ENCODE results near the gene NRM. TPM values are rescaled to one million over a fixed set of nuclear protein-coding genes. Genes with fewer than 3 reads are reported as not detected.

Gene NRM
- total and polyA plus RNA-seq, 2 of the 13 experiments (the other 11 are each of a cell fraction or from before 2014, with no cell fraction given), result 12.5 to 16.0 TPM

DNA sequence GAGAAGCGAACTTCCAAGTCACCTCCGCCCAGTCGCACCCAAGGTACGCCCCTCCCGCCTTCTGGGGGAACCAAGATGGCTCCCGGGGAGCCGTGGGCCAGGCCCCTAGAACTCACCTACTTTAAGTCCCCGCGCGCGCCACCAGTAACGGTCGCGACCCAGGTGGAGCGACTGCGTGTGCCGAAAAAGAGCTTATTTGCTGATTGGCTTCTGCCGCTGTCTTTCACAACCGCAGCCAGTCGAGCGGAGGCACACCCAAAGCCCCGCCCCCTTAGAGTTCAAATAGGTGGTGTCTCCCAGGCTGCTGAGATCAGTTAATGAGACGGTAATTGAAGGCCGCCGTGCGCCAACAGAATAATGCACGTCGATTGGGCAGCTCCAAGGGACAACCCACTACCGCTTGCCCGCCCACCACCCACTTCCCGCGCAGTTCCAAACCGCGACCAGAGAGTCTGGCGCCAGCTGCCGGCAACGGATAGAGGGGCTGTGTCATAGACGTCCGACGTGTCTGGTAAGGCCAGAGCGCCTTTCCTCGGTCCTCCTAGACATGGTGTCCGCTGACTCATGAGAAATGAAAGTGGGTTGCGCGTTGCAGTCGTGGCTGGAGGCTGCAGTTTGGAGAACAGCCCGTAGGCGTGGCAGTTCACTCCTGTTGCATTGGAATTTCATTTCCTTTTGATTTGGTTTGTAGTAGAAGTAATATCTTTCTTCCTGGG lies 26.5 kb upstream of the NRM start, which contains the start of gene MDC1 (continued):
- peak; percentile 72; the same call in 1 of the 2 replicates for TF ChIP-seq ZIK1 (CRISPR knock-in tag; IDR thresholded peaks at IDR 0.05; ENCODE audit: borderline replicate concordance, low read depth)
- TF ChIP-seq RBM22 (optimal IDR thresholded peaks at IDR 0.05; ENCODE audit: low read length), result peak; percentile 65
- TF ChIP-seq NFKB2 (CRISPR knock-in tag; IDR thresholded peaks at IDR 0.05; ENCODE audit: borderline replicate concordance), result peak; percentile 88
- TF ChIP-seq SOX5 (CRISPR knock-in tag; IDR thresholded peaks at IDR 0.05; ENCODE audit: borderline replicate concordance), result peak; percentile 88
- TF ChIP-seq DPF2 (CRISPR knock-in tag; IDR thresholded peaks at IDR 0.05; ENCODE audit: borderline replicate concordance, low read depth), result 0 out of 2 replicates have a peak, but pooled peaks have one; percentile 29
- TF ChIP-seq FIP1L1 (IDR thresholded peaks at IDR 0.05; ENCODE audit: borderline replicate concordance, insufficient read depth, low read depth, low read length), result peak; percentile 84; the same call in 1 of the 2 replicates
- TF ChIP-seq, protein P1, sequence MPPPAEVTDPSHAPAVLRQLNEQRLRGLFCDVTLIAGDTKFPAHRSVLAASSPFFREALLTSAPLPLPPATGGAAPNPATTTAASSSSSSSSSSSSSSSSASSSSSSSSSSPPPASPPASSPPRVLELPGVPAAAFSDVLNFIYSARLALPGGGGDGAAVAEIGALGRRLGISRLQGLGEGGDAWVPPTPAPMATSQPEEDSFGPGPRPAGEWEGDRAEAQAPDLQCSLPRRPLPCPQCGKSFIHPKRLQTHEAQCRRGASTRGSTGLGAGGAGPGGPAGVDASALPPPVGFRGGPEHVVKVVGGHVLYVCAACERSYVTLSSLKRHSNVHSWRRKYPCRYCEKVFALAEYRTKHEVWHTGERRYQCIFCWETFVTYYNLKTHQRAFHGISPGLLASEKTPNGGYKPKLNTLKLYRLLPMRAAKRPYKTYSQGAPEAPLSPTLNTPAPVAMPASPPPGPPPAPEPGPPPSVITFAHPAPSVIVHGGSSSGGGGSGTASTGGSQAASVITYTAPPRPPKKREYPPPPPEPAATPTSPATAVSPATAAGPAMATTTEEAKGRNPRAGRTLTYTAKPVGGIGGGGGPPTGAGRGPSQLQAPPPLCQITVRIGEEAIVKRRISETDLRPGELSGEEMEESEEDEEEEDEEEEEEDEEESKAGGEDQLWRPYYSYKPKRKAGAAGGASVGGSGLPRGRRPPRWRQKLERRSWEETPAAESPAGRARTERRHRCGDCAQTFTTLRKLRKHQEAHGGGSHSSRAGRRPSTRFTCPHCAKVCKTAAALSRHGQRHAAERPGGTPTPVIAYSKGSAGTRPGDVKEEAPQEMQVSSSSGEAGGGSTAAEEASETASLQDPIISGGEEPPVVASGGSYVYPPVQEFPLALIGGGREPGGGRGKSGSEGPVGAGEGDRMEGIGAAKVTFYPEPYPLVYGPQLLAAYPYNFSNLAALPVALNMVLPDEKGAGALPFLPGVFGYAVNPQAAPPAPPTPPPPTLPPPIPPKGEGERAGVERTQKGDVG (CRISPR knock-in tag; IDR thresholded peaks at IDR 0.05; ENCODE audit: borderline replicate concordance), result peak; percentile 85; the same call in 1 of the 2 replicates
- TF ChIP-seq SRSF1 (optimal IDR thresholded peaks at IDR 0.05; ENCODE audit: low read depth, low read length), result no peak
- peak; percentile 71; the same call in 1 of the 2 replicates for TF ChIP-seq GLI4 (CRISPR knock-in tag; IDR thresholded peaks at IDR 0.05; ENCODE audit: borderline replicate concordance)
- TF ChIP-seq, protein P2, sequence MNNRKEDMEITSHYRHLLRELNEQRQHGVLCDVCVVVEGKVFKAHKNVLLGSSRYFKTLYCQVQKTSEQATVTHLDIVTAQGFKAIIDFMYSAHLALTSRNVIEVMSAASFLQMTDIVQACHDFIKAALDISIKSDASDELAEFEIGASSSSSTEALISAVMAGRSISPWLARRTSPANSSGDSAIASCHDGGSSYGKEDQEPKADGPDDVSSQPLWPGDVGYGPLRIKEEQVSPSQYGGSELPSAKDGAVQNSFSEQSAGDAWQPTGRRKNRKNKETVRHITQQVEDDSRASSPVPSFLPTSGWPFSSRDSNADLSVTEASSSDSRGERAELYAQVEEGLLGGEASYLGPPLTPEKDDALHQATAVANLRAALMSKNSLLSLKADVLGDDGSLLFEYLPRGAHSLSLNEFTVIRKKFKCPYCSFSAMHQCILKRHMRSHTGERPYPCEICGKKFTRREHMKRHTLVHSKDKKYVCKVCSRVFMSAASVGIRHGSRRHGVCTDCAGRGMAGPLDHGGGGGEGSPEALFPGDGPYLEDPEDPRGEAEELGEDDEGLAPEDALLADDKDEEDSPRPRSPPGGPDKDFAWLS (CRISPR knock-in tag; IDR thresholded peaks at IDR 0.05; ENCODE audit: borderline replicate concordance), result no peak; the same call in 1 of the 2 replicates
- TF ChIP-seq ZNF225 (CRISPR knock-in tag; IDR thresholded peaks at IDR 0.05), result peak; percentile 87
- no peak for TF ChIP-seq ZBTB7A (CRISPR knock-in tag; IDR thresholded peaks at IDR 0.05)
- no peak for TF ChIP-seq ZNF326 (CRISPR knock-in tag; IDR thresholded peaks at IDR 0.05; ENCODE audit: borderline replicate concordance)
- peak; percentile 97 for TF ChIP-seq TAF1 (CRISPR knock-in tag; IDR thresholded peaks at IDR 0.05)
- TF ChIP-seq HOXA7 (CRISPR knock-in tag; IDR thresholded peaks at IDR 0.05), result no peak
- peak; percentile 80 for TF ChIP-seq FOXA3 (CRISPR knock-in tag; IDR thresholded peaks at IDR 0.05)
- TF ChIP-seq, protein P3, sequence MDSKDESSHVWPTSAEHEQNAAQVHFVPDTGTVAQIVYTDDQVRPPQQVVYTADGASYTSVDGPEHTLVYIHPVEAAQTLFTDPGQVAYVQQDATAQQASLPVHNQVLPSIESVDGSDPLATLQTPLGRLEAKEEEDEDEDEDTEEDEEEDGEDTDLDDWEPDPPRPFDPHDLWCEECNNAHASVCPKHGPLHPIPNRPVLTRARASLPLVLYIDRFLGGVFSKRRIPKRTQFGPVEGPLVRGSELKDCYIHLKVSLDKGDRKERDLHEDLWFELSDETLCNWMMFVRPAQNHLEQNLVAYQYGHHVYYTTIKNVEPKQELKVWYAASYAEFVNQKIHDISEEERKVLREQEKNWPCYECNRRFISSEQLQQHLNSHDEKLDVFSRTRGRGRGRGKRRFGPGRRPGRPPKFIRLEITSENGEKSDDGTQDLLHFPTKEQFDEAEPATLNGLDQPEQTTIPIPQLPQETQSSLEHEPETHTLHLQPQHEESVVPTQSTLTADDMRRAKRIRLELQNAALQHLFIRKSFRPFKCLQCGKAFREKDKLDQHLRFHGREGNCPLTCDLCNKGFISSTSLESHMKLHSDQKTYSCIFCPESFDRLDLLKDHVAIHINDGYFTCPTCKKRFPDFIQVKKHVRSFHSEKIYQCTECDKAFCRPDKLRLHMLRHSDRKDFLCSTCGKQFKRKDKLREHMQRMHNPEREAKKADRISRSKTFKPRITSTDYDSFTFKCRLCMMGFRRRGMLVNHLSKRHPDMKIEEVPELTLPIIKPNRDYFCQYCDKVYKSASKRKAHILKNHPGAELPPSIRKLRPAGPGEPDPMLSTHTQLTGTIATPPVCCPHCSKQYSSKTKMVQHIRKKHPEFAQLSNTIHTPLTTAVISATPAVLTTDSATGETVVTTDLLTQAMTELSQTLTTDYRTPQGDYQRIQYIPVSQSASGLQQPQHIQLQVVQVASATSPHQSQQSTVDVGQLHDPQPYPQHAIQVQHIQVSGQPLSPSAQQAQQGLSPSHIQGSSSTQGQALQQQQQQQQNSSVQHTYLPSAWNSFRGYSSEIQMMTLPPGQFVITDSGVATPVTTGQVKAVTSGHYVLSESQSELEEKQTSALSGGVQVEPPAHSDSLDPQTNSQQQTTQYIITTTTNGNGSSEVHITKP (CRISPR knock-in tag; IDR thresholded peaks at IDR 0.05; ENCODE audit: low read depth), result no peak; the same call in 1 of the 2 replicates
- TF ChIP-seq, protein P4, sequence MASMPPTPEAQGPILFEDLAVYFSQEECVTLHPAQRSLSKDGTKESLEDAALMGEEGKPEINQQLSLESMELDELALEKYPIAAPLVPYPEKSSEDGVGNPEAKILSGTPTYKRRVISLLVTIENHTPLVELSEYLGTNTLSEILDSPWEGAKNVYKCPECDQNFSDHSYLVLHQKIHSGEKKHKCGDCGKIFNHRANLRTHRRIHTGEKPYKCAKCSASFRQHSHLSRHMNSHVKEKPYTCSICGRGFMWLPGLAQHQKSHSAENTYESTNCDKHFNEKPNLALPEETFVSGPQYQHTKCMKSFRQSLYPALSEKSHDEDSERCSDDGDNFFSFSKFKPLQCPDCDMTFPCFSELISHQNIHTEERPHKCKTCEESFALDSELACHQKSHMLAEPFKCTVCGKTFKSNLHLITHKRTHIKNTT (CRISPR knock-in tag; IDR thresholded peaks at IDR 0.05), result no peak

Data from HepG2 (cell line).